GM12878 (cell line): ENCODE results near the gene MOAP1. TPM values are rescaled to one million over a fixed set of nuclear protein-coding genes. Genes with fewer than 3 reads are reported as not detected.

Source experiments
- EZH2 ChIP-seq: IDR thresholded peaks from 2 replicates; pipeline ENCODE4 v1.6.1; 2012; ENCODE audit warnings: low read depth, mild to moderate bottlenecking, control low read depth, inconsistent platforms, low read length, borderline replicate concordance; ENCODE audit not compliant: control insufficient read depth
- FOS ChIP-seq: IDR thresholded peaks from 3 replicates; pipeline ENCODE4 v1.6.1; 2011; ENCODE audit warnings: borderline replicate concordance; ENCODE audit not compliant: insufficient read length; ENCODE audit errors: extremely low read depth
- FOXM1 ChIP-seq: IDR thresholded peaks from 2 replicates; pipeline ENCODE4 v1.6.1; 2012; ENCODE audit warnings: low read depth, mild to moderate bottlenecking, inconsistent platforms, low read length, moderate library complexity
- GABPA ChIP-seq: IDR thresholded peaks from 2 replicates; pipeline ENCODE4 v1.6.1; 2014; ENCODE audit warnings: antibody characterized with exemption, low read depth, mild to moderate bottlenecking, inconsistent platforms
- JUND ChIP-seq: IDR thresholded peaks from 2 replicates; pipeline ENCODE4 v1.6.1; 2012; ENCODE audit warnings: low read depth, mild to moderate bottlenecking, low read length, improper control_type of control experiment, moderate library complexity
- MTA3 ChIP-seq: IDR thresholded peaks from 2 replicates; pipeline ENCODE4 v1.6.1; 2012; ENCODE audit warnings: low read length, inconsistent platforms, borderline replicate concordance
- NR2C1 ChIP-seq: fragments of 450-650 bp; IDR thresholded peaks from 2 replicates; pipeline ENCODE4 v1.6.1; 2017; ENCODE audit warnings: antibody characterized with exemption, mild to moderate bottlenecking, moderate library complexity
- NR2F1 ChIP-seq: fragments of 450-650 bp; conservative IDR thresholded peaks from 2 replicates; pipeline ENCODE4 v1.6.1; 2017; ENCODE audit warnings: mild to moderate bottlenecking
- PAX8 ChIP-seq: fragments of 450-650 bp; IDR thresholded peaks from 2 replicates; pipeline ENCODE4 v1.6.1; 2017; ENCODE audit warnings: mild to moderate bottlenecking, moderate library complexity
- RBBP5 ChIP-seq: fragments of 200-600 bp; sonication (generic); conservative IDR thresholded peaks from 2 replicates; pipeline ENCODE4 v1.6.1; 2016
- RCOR1 ChIP-seq: conservative IDR thresholded peaks from 2 replicates; pipeline ENCODE4 v1.6.1; 2012; ENCODE audit warnings: low read depth, low read length, improper control_type of control experiment
- RUNX3 ChIP-seq: IDR thresholded peaks from 2 replicates; pipeline ENCODE4 v1.6.1; 2012; ENCODE audit warnings: low read length, inconsistent platforms
- SPI1 ChIP-seq: IDR thresholded peaks from 2 replicates; pipeline ENCODE4 v1.6.1; 2011; ENCODE audit warnings: low read depth, mild to moderate bottlenecking, low read length, moderate library complexity, borderline replicate concordance; ENCODE audit not compliant: insufficient read depth
- SREBF2 ChIP-seq: IDR thresholded peaks from 2 replicates; pipeline ENCODE4 v1.6.1; 2012; ENCODE audit warnings: mild to moderate bottlenecking, low read length
- SRF ChIP-seq, 2 experiments: IDR thresholded peaks; 2 replicates each; pipeline ENCODE4 v1.6.1; 2011; ENCODE audit warnings: low read depth in 2 of 2, low read length in 2 of 2, mild to moderate bottlenecking in 1 of 2, moderate library complexity in 1 of 2
- TCF7 ChIP-seq: IDR thresholded peaks from 2 replicates; pipeline ENCODE4 v1.6.1; 2014; ENCODE audit warnings: antibody characterized with exemption, borderline replicate concordance
- ZZZ3 ChIP-seq: IDR thresholded peaks from 2 replicates; pipeline ENCODE4 v1.6.1; 2011; ENCODE audit warnings: low read depth; ENCODE audit not compliant: control insufficient read depth, insufficient read length
- polyA plus RNA-seq, 11 experiments: library from polyadenylated mRNA; depleted of rRNA in 4 of 11; unstranded in 6 of 11; stranded (reverse) in 5 of 11; fragments of >200 nt; fragmentation: Nextera tagmentation in 4 of 11; fragmentation: Illumina TruSeq in 1 of 11; extraction: Ambion mirVana in 4 of 11; extraction: Trizol in 1 of 11; gene quantifications; 1 replicate in 1 of 11; 2 replicates in 10 of 11; pipeline versions ENCODE4 v1.2.1 to v1.2.3, GENCODE V29; 2011 to 2016; ENCODE audit warnings: inconsistent platforms in 2 of 11, missing spikeins in 2 of 11, low read depth in 1 of 11
- total RNA-seq, 4 experiments: library from RNA; depleted of rRNA in 3 of 4; stranded (reverse); fragments of >200 nt in 3 of 4; fragmentation: Illumina TruSeq in 1 of 4; extraction: Trizol in 1 of 4; gene quantifications; 2 replicates each; pipeline versions ENCODE4 v1.2.1 to v1.2.3, GENCODE V29; 2013 to 2021
- TF ChIP-seq, protein P1 (sequence below): IDR thresholded peaks from 2 replicates; pipeline ENCODE4 v1.6.1; 2011; ENCODE audit warnings: borderline replicate concordance, low read depth, mild to moderate bottlenecking, moderate library complexity, low read length; ENCODE audit not compliant: insufficient read depth, poor library complexity, severe bottlenecking
- TF ChIP-seq, protein P2 (sequence below): fragments of 450-650 bp; IDR thresholded peaks from 2 replicates; pipeline ENCODE4 v1.6.1; 2014; ENCODE audit warnings: mild to moderate bottlenecking
- TF ChIP-seq, protein P3 (sequence below): IDR thresholded peaks from 2 replicates; pipeline ENCODE4 v1.6.1; 2011; ENCODE audit warnings: mild to moderate bottlenecking, low read depth, low read length, moderate library complexity; ENCODE audit not compliant: insufficient replicate concordance
- TF ChIP-seq, protein P4 (sequence below): fragments of 450-650 bp; IDR thresholded peaks from 2 replicates; pipeline ENCODE4 v1.6.1; 2017; ENCODE audit warnings: mild to moderate bottlenecking, low read depth, inconsistent platforms; ENCODE audit not compliant: poor library complexity, severe bottlenecking
- TF ChIP-seq, protein P5 (sequence below): fragments of 450-650 bp; IDR thresholded peaks from 2 replicates; pipeline ENCODE4 v1.6.1; 2016; ENCODE audit warnings: mild to moderate bottlenecking, moderate library complexity, borderline replicate concordance

MOAP1 gene
- total and polyA plus RNA-seq, 10 of the 15 experiments (the other 5 are each of a cell fraction or from before 2014, with no cell fraction given) = 3.1 to 51.9 (median 11.4) TPM

DNA sequence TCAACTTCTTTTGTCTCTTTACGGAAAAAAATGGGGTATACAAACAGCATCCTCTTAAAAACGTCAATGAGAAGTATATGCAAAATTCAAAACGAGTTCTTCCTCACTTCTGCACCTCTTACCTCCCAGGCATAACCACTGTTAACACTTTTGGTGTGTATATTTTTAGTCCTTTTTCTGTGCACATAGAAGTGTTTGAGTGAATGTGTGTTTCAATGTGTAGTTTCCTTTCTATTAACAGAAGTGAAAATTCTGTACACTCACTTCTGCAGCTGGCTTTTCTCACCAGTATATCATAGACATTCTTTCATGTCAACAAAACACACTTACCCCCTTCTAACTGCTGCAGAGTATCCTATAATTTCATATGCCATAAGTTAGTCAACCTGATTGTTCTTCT, 27.7 kb upstream of the MOAP1 start (continued):
- no peak for TF ChIP-seq SRF (IDR thresholded peaks at IDR 0.05; ENCODE audit: low read depth in 2 of 2, low read length in 2 of 2)
- TF ChIP-seq JUND = no peak
- TF ChIP-seq RUNX3 = peak; percentile 50
- no peak for TF ChIP-seq RCOR1
- TF ChIP-seq, protein P1, sequence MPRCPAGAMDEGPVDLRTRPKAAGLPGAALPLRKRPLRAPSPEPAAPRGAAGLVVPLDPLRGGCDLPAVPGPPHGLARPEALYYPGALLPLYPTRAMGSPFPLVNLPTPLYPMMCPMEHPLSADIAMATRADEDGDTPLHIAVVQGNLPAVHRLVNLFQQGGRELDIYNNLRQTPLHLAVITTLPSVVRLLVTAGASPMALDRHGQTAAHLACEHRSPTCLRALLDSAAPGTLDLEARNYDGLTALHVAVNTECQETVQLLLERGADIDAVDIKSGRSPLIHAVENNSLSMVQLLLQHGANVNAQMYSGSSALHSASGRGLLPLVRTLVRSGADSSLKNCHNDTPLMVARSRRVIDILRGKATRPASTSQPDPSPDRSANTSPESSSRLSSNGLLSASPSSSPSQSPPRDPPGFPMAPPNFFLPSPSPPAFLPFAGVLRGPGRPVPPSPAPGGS = no peak
- TF ChIP-seq SREBF2 = no peak
- TF ChIP-seq, protein P2, sequence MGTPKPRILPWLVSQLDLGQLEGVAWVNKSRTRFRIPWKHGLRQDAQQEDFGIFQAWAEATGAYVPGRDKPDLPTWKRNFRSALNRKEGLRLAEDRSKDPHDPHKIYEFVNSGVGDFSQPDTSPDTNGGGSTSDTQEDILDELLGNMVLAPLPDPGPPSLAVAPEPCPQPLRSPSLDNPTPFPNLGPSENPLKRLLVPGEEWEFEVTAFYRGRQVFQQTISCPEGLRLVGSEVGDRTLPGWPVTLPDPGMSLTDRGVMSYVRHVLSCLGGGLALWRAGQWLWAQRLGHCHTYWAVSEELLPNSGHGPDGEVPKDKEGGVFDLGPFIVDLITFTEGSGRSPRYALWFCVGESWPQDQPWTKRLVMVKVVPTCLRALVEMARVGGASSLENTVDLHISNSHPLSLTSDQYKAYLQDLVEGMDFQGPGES = no peak
- no peak for TF ChIP-seq FOS
- no peak for TF ChIP-seq NR2C1
- no peak for TF ChIP-seq ZZZ3
- TF ChIP-seq, protein P3, sequence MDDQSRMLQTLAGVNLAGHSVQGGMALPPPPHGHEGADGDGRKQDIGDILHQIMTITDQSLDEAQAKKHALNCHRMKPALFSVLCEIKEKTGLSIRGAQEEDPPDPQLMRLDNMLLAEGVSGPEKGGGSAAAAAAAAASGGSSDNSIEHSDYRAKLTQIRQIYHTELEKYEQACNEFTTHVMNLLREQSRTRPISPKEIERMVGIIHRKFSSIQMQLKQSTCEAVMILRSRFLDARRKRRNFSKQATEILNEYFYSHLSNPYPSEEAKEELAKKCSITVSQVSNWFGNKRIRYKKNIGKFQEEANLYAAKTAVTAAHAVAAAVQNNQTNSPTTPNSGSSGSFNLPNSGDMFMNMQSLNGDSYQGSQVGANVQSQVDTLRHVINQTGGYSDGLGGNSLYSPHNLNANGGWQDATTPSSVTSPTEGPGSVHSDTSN = no peak
- no peak for TF ChIP-seq RBBP5
- no peak for TF ChIP-seq TCF7
- TF ChIP-seq, protein P4, sequence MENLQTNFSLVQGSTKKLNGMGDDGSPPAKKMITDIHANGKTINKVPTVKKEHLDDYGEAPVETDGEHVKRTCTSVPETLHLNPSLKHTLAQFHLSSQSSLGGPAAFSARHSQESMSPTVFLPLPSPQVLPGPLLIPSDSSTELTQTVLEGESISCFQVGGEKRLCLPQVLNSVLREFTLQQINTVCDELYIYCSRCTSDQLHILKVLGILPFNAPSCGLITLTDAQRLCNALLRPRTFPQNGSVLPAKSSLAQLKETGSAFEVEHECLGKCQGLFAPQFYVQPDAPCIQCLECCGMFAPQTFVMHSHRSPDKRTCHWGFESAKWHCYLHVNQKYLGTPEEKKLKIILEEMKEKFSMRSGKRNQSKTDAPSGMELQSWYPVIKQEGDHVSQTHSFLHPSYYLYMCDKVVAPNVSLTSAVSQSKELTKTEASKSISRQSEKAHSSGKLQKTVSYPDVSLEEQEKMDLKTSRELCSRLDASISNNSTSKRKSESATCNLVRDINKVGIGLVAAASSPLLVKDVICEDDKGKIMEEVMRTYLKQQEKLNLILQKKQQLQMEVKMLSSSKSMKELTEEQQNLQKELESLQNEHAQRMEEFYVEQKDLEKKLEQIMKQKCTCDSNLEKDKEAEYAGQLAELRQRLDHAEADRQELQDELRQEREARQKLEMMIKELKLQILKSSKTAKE = peak; percentile 64
- TF ChIP-seq FOXM1 = no peak
- TF ChIP-seq MTA3 = no peak
- TF ChIP-seq PAX8 = peak; percentile 92; the same call in 1 of the 2 replicates
- no peak for TF ChIP-seq EZH2
- TF ChIP-seq NR2F1 = no peak
- no peak for TF ChIP-seq GABPA
- TF ChIP-seq, protein P5, sequence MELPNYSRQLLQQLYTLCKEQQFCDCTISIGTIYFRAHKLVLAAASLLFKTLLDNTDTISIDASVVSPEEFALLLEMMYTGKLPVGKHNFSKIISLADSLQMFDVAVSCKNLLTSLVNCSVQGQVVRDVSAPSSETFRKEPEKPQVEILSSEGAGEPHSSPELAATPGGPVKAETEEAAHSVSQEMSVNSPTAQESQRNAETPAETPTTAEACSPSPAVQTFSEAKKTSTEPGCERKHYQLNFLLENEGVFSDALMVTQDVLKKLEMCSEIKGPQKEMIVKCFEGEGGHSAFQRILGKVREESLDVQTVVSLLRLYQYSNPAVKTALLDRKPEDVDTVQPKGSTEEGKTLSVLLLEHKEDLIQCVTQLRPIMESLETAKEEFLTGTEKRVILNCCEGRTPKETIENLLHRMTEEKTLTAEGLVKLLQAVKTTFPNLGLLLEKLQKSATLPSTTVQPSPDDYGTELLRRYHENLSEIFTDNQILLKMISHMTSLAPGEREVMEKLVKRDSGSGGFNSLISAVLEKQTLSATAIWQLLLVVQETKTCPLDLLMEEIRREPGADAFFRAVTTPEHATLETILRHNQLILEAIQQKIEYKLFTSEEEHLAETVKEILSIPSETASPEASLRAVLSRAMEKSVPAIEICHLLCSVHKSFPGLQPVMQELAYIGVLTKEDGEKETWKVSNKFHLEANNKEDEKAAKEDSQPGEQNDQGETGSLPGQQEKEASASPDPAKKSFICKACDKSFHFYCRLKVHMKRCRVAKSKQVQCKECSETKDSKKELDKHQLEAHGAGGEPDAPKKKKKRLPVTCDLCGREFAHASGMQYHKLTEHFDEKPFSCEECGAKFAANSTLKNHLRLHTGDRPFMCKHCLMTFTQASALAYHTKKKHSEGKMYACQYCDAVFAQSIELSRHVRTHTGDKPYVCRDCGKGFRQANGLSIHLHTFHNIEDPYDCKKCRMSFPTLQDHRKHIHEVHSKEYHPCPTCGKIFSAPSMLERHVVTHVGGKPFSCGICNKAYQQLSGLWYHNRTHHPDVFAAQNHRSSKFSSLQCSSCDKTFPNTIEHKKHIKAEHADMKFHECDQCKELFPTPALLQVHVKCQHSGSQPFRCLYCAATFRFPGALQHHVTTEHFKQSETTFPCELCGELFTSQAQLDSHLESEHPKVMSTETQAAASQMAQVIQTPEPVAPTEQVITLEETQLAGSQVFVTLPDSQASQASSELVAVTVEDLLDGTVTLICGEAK = no peak
- peak; percentile 44; the same call in 1 of the 2 replicates for TF ChIP-seq SPI1
